Gastroesophageal sphincter (tissue), 4 donors: Measurements from ENCODE around the gene SLC44A3. TPM values are rescaled to one million over a fixed set of nuclear protein-coding genes. Genes with fewer than 3 reads are reported as not detected.

Experiments
- ATAC-seq: fragments of 150-250 bp; one replicate; pipeline ENCODE4 v1.9.1; 2016; ENCODE audit warnings: mild to moderate bottlenecking, moderate library complexity
- H3K27ac ChIP-seq, 4 donors: fragments of 200-600 bp; sonication (generic) in 3 of 4; 1 replicate in 3 of 4; 2 replicates in 1 of 4; pipeline ENCODE4 v1.5.1; 2016 to 2019
- H3K27me3 ChIP-seq: fragments of 200-600 bp; sonication (generic); one replicate; pipeline ENCODE4 v1.5.1; 2019
- H3K36me3 ChIP-seq, 2 donors: fragments of 200-600 bp; sonication (generic); one replicate each; pipeline ENCODE4 v1.5.1; 2019; ENCODE audit warnings: control low read depth in 1 of 2
- H3K4me1 ChIP-seq, 3 donors: fragments of 200-600 bp; sonication (generic); 1 replicate in 2 of 3; 2 replicates in 1 of 3; pipeline ENCODE4 v1.5.1; 2016 to 2019; ENCODE audit warnings: control low read depth in 2 of 3
- H3K4me3 ChIP-seq, 2 donors: fragments of 200-600 bp; sonication (generic); one replicate each; pipeline ENCODE4 v1.5.1; 2019; ENCODE audit warnings: mild to moderate bottlenecking in 1 of 2, moderate library complexity in 1 of 2
- H3K9me3 ChIP-seq, 3 donors: fragments of 200-600 bp; sonication (generic); one replicate each; pipeline ENCODE4 v1.5.1; 2017 to 2019; ENCODE audit warnings: control low read depth in 2 of 3
- EP300 ChIP-seq: sonication (generic); formaldehyde crosslinking; IDR thresholded peaks from one replicate; pipeline ENCODE4 v1.6.1; 2017; ENCODE audit warnings: antibody characterized with exemption, mild to moderate bottlenecking
- POLR2A ChIP-seq, 2 donors: fragments of 450-650 bp; IDR thresholded peaks; one replicate each; pipeline ENCODE4 v1.6.1; 2017; ENCODE audit warnings: antibody characterized with exemption in 2 of 2, mild to moderate bottlenecking in 2 of 2, moderate library complexity in 1 of 2
- POLR2AphosphoS5 ChIP-seq: sonication (generic); formaldehyde crosslinking; IDR thresholded peaks from one replicate; pipeline ENCODE4 v1.6.1; 2017; ENCODE audit warnings: antibody characterized with exemption
- WGBS, 2 donors: methylation state at CpG; one replicate each; pipeline ENCODE4 v1.1.5; 2018; ENCODE audit warnings: low coverage in 1 of 2; 5-methylcytosine and 5-hydroxymethylcytosine counted together
- total RNA-seq, 4 donors: library from RNA; depleted of rRNA; stranded (reverse); fragments of >200 nt; gene quantifications; one replicate each; pipeline ENCODE4 v1.1.0, GENCODE V29; 2016
- TF ChIP-seq, protein P1 (sequence below), 4 experiments: fragments of 200-600 bp in 2 of 4; fragments of 450-650 bp in 2 of 4; sonication (generic) in 1 of 4; IDR thresholded peaks; one replicate each; pipeline ENCODE4 v1.5.1; 2017 to 2019; ENCODE audit warnings: antibody characterized with exemption in 4 of 4, mild to moderate bottlenecking in 2 of 4, moderate library complexity in 2 of 4

SLC44A3 gene
- total RNA-seq, 4 donors from 2014 or later = 0.47 to 3.9 (median 1.2) TPM

DNA sequence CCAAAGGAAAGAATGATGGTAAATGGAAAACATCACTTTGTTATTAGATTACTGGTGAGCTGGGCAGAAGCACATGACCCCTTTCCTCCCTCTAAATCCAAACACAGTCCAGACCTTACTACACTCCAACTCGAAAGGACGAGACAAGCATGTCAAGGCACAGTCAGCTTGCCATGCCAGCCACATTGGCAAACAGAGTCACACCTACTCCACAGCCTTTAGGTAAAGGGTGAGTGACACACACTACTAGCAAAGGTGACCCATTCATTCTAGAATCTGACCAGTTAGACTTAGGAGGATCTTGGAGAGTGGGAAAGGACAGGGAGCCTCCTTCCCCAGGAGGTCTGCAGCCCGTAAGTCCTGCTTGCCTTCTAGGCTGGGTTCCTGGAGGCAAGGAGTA lies 3.0 kb downstream of the SLC44A3 start:
- H3K36me3 ChIP-seq = no peaks in the 10 kb centered on the region
- ATAC-seq = no peak
- H3K4me3 ChIP-seq = no peak overlapping the region
- no peak for TF ChIP-seq EP300
- TF ChIP-seq, protein P1, sequence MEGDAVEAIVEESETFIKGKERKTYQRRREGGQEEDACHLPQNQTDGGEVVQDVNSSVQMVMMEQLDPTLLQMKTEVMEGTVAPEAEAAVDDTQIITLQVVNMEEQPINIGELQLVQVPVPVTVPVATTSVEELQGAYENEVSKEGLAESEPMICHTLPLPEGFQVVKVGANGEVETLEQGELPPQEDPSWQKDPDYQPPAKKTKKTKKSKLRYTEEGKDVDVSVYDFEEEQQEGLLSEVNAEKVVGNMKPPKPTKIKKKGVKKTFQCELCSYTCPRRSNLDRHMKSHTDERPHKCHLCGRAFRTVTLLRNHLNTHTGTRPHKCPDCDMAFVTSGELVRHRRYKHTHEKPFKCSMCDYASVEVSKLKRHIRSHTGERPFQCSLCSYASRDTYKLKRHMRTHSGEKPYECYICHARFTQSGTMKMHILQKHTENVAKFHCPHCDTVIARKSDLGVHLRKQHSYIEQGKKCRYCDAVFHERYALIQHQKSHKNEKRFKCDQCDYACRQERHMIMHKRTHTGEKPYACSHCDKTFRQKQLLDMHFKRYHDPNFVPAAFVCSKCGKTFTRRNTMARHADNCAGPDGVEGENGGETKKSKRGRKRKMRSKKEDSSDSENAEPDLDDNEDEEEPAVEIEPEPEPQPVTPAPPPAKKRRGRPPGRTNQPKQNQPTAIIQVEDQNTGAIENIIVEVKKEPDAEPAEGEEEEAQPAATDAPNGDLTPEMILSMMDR (IDR thresholded peaks at IDR 0.05) = no peak
- TF ChIP-seq POLR2AphosphoS5 = no peak
- no peak for TF ChIP-seq POLR2A (IDR thresholded peaks at IDR 0.05)
- WGBS, 2 donors = 86% methylated on average over 2 of the region's 3 CpGs; no CpG with 5 or more reads in 1 of the 2 donors
- H3K4me1 ChIP-seq = peaks cover 0 to 21% (median 0%) of the 10 kb centered on the region in 3 donors
- no peak overlapping the region for H3K27ac ChIP-seq
- peaks cover 10% of the 10 kb centered on the region for H3K27me3 ChIP-seq
- H3K9me3 ChIP-seq = no peaks in the 10 kb centered on the region

DNA sequence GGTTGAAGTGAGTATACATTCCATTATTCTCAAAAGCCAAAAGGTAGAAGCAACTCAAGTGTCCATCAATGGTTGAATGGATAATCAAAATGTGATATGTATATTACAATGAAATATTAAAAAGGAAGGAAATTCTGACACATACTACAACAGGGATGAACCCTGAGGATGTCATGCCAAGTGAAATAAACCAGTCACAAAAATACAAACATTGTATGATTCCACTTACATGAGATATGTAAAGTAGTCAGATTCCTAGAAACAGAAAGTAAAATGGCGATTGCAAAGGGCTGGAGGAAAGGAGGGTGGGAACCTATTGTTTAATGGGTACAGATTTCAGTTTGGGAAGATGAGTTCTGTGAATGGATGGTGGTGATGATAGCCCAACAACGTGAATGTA lies 5.8 kb downstream of the SLC44A3 start:
- Histone ChIP-seq H3K4me3 (no peak overlapping the region), H3K27ac (no peak overlapping the region), H3K27me3 (no peaks in the 10 kb centered on the region), H3K9me3 (no peaks in the 10 kb centered on the region), H3K4me1 (peaks cover 0 to 3% (median 0%) of the 10 kb centered on the region in 3 donors), H3K36me3 (no peaks in the 10 kb centered on the region)
- WGBS, 2 donors = 84 to 94% methylated on average over 2 of the region's 2 CpGs
- no peak for ATAC-seq
- TF ChIP-seq, protein P1 (IDR thresholded peaks at IDR 0.05) = no peak
- no peak for TF ChIP-seq POLR2A (IDR thresholded peaks at IDR 0.05)
- TF ChIP-seq POLR2AphosphoS5 = no peak

DNA sequence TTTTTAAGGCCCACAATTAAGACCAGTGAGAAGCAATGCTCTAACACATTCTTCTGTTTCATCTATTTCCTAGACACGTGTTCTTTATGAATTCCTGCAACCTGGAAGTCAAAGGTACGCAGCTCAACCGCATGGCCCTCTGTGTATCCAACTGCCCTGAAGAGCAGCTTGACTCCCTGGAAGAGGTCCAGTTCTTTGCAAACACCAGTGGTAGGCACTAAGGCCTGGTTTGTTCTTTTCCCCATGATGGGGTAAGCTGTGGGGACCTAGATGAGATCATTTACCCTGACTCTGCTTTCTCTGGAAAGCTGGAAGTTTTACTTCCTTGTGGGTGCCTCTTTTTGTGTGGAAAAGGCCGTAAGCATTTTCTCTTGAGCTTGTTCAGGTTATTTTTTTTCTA lies 7.3 kb downstream of the SLC44A3 start:
- H3K4me1 ChIP-seq = no peaks in the 10 kb centered on the region
- no peak for ATAC-seq
- no peaks in the 10 kb centered on the region for H3K36me3 ChIP-seq
- no peak overlapping the region for H3K27ac ChIP-seq
- 84 to 90% methylated on average over 3 to 4 of the region's 4 CpGs for whole genome bisulfite sequencing, 2 donors
- H3K27me3 ChIP-seq = no peaks in the 10 kb centered on the region
- no peak overlapping the region for H3K4me3 ChIP-seq
- TF ChIP-seq EP300 = no peak
- TF ChIP-seq, protein P1 (IDR thresholded peaks at IDR 0.05) = no peak
- TF ChIP-seq POLR2A (IDR thresholded peaks at IDR 0.05) = no peak
- no peak for TF ChIP-seq POLR2AphosphoS5
- H3K9me3 ChIP-seq = no peaks in the 10 kb centered on the region

DNA sequence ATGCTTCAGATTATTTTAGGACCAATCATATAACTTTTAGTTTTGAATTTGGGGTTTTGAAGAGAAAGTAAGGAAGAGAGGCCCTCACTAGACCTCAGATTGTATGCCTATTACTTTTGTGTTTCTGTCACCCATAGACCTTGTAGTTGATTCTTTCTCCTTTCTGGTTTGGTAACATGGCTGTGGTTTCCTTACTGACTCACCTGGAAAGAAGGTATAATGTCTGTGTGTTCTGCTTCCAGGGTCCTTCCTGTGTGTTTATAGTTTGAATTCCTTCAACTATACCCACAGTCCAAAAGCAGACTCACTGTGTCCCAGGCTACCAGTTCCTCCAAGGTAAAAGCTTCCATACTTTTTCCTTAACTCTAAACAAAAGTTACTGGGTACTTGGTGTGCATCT lies 8.1 kb downstream of the SLC44A3 start:
- Histone ChIP-seq H3K27ac (no peak overlapping the region), H3K9me3 (no peaks in the 10 kb centered on the region), H3K36me3 (no peaks in the 10 kb centered on the region), H3K4me1 (no peaks in the 10 kb centered on the region), H3K4me3 (no peak overlapping the region), H3K27me3 (no peaks in the 10 kb centered on the region)
- no peak for TF ChIP-seq POLR2A (IDR thresholded peaks at IDR 0.05)
- TF ChIP-seq EP300 = no peak
- TF ChIP-seq POLR2AphosphoS5 = no peak
- TF ChIP-seq, protein P1 (IDR thresholded peaks at IDR 0.05) = no peak
- no peak for ATAC-seq

DNA sequence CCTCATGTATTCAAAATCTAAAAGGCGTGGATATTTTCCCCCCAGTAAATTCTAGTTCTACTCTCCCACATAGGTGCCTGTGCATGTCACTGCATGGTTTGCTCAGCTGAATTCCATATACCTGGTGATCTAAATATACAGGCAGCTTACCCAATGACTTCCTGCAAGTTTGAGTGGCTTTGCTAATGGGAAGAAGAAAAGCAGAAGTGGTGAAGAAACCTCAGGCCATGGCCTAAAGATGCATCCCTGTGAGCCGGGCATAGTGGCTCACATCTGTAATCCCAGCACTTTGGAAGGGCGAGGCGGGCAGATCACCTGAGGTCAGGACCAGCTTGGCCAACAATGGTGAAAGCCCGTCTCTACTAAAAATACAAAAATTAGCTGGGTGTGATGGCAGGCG lies 11.5 kb downstream of the SLC44A3 start:
- Histone ChIP-seq H3K36me3 (no peaks in the 10 kb centered on the region), H3K27ac (no peak overlapping the region), H3K4me1 (no peaks in the 10 kb centered on the region), H3K4me3 (no peak overlapping the region), H3K27me3 (no peaks in the 10 kb centered on the region), H3K9me3 (no peaks in the 10 kb centered on the region)
- ATAC-seq = no peak
- TF ChIP-seq EP300 (no peak), POLR2A (IDR thresholded peaks at IDR 0.05) (no peak), POLR2AphosphoS5 (no peak)
- TF ChIP-seq, protein P1 (IDR thresholded peaks at IDR 0.05) = no peak
- WGBS, 2 donors = 81 to 94% methylated on average over 5 to 6 of the region's 6 CpGs
